HG03432 (cell line): ENCODE results near the gene PTPN14.

Experiments
- ATAC-seq: cut with Tn5 transposase; IDR thresholded peaks from one replicate; pipeline ENCODE4 v1.9.1; 2021; ENCODE audit warnings: mild to moderate bottlenecking, moderate library complexity; ENCODE audit not compliant: unreplicated experiment

The PTPN14 gene

GRCh38 chr1:214569357-214570004 is 18.1 kb upstream of the PTPN14 start:
- ATAC-seq: no peak

GRCh38 chr1:214568328-214568727 is 16.9 kb upstream of the PTPN14 start:
- no peak for ATAC-seq

- ATAC-seq: no peak
Measured at GRCh38 chr1:214567481-214567980, 16.1 kb upstream of the PTPN14 start.

DNA sequence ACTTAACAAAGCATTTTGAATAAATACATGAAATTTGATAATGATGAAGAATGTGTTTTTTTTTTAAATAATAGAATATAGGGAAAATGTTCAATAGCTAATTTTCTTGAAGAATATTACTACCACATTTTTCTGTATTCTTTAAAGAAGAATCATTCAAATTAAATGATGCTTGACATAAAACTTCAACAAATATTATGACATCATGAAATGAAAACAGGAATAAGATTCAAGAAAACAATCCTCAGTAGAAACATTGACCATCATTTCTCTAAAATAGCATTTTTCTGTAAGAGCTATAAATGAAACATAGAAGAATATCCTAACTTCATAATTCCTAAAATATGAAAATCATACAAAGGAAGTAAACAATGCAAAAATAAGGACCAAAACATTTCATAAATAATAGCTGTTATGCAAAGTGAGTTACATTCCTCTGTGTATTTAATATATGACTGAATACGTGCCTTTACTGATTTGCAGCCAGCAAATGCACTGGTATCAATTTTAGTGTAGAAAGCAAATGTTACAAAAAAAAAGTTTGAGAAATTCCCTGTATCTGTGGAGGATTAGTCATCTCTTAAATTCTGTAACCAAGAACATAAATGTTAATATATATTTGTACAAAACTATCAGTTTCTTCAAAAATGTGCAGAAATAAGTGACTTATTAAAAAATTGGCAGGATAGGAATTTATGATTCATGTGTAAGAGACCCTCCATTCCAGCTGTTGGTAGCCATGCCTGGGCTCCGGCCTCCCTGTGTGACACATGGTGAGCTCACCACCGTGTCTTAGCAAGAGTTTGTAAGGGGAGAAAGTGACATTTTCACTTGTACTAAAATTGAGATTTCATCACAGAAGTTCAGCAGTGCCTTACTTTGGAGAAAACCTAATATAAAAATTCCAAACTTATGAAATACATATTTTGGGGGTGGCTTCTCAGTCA is 15.0 kb upstream of the PTPN14 start:
- peak; percentile 57 for ATAC-seq

- ATAC-seq: no peak
Measured at GRCh38 chr1:214565310-214565709, 13.9 kb upstream of the PTPN14 start.

- no peak for ATAC-seq
Measured at GRCh38 chr1:214563881-214564280, 12.5 kb upstream of the PTPN14 start.

GRCh38 chr1:214557952-214558735 is 6.7 kb upstream of the PTPN14 start:
- peak; percentile 75 for ATAC-seq

DNA sequence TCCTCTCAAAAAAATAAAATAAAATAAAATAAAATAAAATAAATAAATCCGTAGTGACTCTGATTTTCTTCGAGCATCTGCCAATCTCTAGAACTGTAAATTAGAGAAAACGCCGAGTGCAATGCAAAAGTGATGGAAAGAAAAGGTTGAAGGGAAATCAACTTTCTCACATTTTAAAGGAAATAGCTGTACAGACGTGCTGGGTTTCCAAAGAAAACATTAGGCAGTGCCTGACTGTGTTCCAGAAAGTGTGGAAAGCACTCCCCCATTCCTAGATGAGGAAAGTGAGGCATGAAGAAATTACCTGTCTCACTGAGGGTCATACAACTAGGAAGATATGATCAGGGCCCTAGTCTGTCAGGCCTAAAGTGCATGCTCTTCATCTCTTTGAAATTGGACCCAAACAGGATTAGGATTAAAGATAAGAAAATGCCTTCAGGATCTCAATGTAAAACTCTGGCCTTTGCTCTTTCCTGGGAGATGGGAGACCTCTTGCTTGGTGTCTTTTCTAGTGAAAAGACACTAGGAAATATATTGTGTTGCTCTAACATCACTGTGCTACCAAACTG is 1.8 kb upstream of the PTPN14 start:
- ATAC-seq: no peak

- peak; percentile 8 for ATAC-seq
Measured at GRCh38 chr1:214552174-214552608, 789 bp upstream of the PTPN14 start.

GRCh38 chr1:214550857-214551435 is 456 bp downstream of the PTPN14 start:
- peak; percentile 18 for ATAC-seq

DNA sequence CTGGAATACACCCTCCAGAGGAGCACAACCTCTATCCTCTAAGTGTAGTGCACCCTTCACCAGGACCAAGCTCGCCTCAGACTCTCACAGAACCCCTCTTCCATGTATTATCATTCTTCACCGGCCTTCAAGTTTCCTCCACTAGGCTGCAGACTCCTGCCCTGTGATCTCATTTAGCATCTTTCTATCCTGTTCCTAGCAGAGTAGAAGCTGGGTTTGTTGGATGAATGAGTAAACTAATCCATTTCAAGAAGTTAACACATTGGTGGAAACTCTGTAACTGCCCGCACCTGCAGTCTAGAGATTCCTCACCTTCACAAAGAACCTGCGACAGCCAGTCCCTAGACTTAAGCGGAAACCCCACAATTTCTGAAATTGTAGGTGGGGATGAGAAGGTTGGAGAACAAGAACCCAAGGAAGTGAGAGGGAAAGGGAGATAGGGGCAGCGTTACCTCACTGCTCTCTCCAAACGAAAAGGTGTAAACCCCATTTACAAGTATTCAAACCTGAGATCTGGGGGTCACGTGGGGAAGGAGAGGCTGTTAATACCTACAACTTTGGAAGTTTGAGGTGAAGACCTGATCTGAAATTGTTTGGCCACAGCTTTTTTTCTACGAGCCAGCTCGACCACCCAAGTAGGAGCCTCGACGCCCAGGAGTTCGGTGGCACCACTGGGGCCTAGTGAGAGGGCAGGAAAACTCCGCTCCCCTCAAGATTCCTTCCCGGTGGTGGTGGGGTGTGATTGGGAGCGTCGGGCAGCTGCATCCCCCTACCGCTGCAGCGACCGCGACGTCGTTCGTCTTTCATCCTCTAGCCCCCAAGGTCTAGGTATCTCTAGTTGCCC is 1.2 kb downstream of the PTPN14 start:
- ATAC-seq: no peak

DNA sequence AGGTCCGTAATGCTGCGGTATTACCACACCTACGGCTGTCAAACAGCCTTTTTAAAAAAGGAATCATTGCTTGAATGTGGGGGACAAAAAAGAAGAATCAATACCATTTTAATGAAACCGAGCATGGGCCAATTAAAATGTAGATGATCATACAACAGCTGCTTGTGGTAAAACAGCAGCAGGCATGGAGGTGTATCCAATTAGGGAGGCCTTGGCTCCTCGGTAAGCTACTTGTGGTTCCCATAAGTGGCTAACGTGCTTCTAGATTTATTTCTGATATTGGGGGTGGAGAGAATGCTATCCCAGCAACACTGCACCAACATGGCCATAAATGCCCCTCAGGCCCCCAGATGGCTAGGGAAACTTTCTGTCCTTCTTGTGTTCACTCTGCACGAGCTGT is 1.8 kb downstream of the PTPN14 start:
- ATAC-seq: no peak

- no peak for ATAC-seq
Measured at GRCh38 chr1:214548988-214549387, 2.4 kb downstream of the PTPN14 start.

- no peak for ATAC-seq
Measured at GRCh38 chr1:214548271-214548670, 3.1 kb downstream of the PTPN14 start.

GRCh38 chr1:214547747-214548146 is 3.7 kb downstream of the PTPN14 start:
- ATAC-seq: no peak

- no peak for ATAC-seq
Measured at GRCh38 chr1:214546886-214547641, 4.3 kb downstream of the PTPN14 start.

- no peak for ATAC-seq
Measured at GRCh38 chr1:214546084-214546483, 5.3 kb downstream of the PTPN14 start.

DNA sequence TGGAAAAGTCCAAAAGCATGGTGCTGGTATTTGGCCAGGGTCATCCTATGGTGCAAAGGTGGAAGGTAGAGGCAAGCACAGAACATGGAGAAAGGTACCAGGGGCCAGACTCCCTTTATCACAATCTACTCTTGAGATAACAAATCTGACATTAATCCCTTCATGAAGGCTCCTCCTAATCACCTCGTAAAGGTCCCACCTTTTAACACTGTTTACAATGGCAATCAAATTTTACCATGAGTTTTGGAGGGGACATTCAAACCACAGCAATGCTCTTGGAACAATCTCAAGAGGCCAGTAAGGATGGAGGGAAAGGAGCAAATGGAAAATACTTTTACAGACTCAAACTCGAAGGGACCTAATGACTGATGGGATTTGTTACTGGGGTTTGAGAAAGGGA is 6.1 kb downstream of the PTPN14 start:
- no peak for ATAC-seq

DNA sequence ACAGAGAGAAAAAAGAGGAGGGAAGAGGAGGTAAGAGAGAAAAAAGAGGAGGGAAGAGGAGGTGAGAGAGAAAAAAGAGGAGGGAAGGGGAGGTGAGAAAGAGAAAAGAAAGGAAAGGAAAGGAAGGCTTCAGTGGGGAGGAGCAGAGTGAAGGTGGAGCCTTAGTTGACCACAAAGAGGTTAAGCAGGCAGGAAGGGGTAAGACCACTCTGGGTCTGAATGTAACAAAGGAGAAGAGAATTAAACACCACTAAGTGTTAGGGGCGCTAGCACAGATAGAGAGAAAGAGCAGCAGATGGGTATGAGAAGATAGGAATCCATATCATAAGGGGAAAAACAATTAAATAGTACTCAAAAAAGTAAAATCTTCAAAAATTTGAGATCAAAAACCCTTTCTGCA is 6.6 kb downstream of the PTPN14 start:
- no peak for ATAC-seq
